Nasal cavity respiratory epithelium epithelial cell of viscerocranial mucosa (primary cell): ENCODE data around the gene NT5DC4. TPM values are rescaled to one million over a fixed set of nuclear protein-coding genes. Genes with fewer than 3 reads are reported as not detected.

Experiments
- total RNA-seq: library from RNA; depleted of rRNA; stranded (reverse); fragments of >200 nt; gene quantifications from 2 replicates; pipeline ENCODE4 v1.2.3, GENCODE V29; 2014

The NT5DC4 gene
- total RNA-seq, result 0.07 TPM in 1 of 2 replicates, not detected in the other

GRCh38 chr2:112720785-112721184 lies at the start of gene NT5DC4:
TSS of gene NT5DC4 (plus strand) at chr2:112721020. CDS start at chr2:112721080, 60 bp downstream.

GRCh38 chr2:112764071-112765044 lies 43.5 kb downstream of the NT5DC4 start, which contains the start of gene CKAP2L:
TSS of gene CKAP2L (minus strand) at chr2:112764609. CDS start at chr2:112764598, 11 bp downstream.

GRCh38 chr2:112784199-112785189 lies 63.7 kb downstream of the NT5DC4 start, which contains the start of gene IL1A:
TSS of gene IL1A (minus strand) at chr2:112784493. CDS start at chr2:112783770, 723 bp downstream.

Other genes with a start within 250 kb of the NT5DC4 start
- 19.8 and 42.4 TPM in 2 replicates for gene TTL, start 238.9 kb upstream of the NT5DC4 start, total RNA-seq
- gene POLR1B, start 178.6 kb upstream of the NT5DC4 start, total RNA-seq, result 53.3 and 70.1 TPM in 2 replicates
- gene CHCHD5, start 136.4 kb upstream of the NT5DC4 start, total RNA-seq, result 4.9 and 10.6 TPM in 2 replicates
- 105 and 112 TPM in 2 replicates for gene SLC20A1, start 75.1 kb upstream of the NT5DC4 start, total RNA-seq
- 0.07 and 0.34 TPM in 2 replicates for gene CKAP2L, start 43.6 kb downstream of the NT5DC4 start, total RNA-seq
- 387 and 393 TPM in 2 replicates for gene IL1A, start 63.5 kb downstream of the NT5DC4 start, total RNA-seq
- gene IL1B, start 115.8 kb downstream of the NT5DC4 start, total RNA-seq, result 176 and 257 TPM in 2 replicates
- gene IL37, start 190.1 kb downstream of the NT5DC4 start, total RNA-seq, result not detected in 2 replicates